ENCODE results near the gene PRKCB. TPM values are rescaled to one million over a fixed set of nuclear protein-coding genes. Genes with fewer than 3 reads are reported as not detected.

PRKCB gene
- total and polyA plus RNA-seq, 4 donors: 1.6 to 9.4 (median 4.0) TPM

GRCh38 chr16:24088767-24089166, 253.0 kb downstream of the PRKCB start:
- WGBS: 62% methylated on average over 2 of the region's 2 CpGs
- TF ChIP-seq HNF4G (IDR thresholded peaks at IDR 0.05): no peak
- TF ChIP-seq NR2F2 (IDR thresholded peaks at IDR 0.05): no peak
- no peak for TF ChIP-seq GABPA (IDR thresholded peaks at IDR 0.05 in 1 of 2, conservative IDR thresholded peaks at IDR 0.05 in 1 of 2)
- no peak for TF ChIP-seq RXRA (IDR thresholded peaks at IDR 0.05)
- TF ChIP-seq HNF4A (conservative IDR thresholded peaks at IDR 0.05): no peak
- Histone ChIP-seq H3K9me3 (ENCODE audit: control insufficient read depth in 4 of 4, low read length in 3 of 4) (peaks cover 0 to 9% (median 3%) of the 10 kb centered on the region in 4 donors), H3K27ac (ENCODE audit: low read depth in 1 of 2, low read length in 2 of 2) (no peak overlapping the region), H3K36me3 (ENCODE audit: control insufficient read depth in 4 of 4, insufficient read depth in 3 of 4, low read depth in 1 of 4, low read length in 3 of 4) (peaks cover 0 to 2% (median 0%) of the 10 kb centered on the region in 4 donors), H3K9ac (ENCODE audit: low read depth in 1 of 2, low read length in 2 of 2) (no peak overlapping the region), H3K4me3 (ENCODE audit: low read depth in 1 of 3, low read length in 3 of 3) (no peak overlapping the region), H3K27me3 (ENCODE audit: control insufficient read depth in 4 of 4, insufficient read depth in 4 of 4, low read length in 3 of 4) (peaks cover 0 to 4% (median 0%) of the 10 kb centered on the region in 4 donors), H3K4me1 (ENCODE audit: control insufficient read depth in 4 of 4, insufficient read depth in 4 of 4, low read length in 3 of 4) (no peaks in the 10 kb centered on the region)
- no peak for DNase-seq (ENCODE audit: low spot score)

GRCh38 chr16:24091125-24091524, 255.3 kb downstream of the PRKCB start:
- Histone ChIP-seq H3K9ac (ENCODE audit: low read depth in 1 of 2, low read length in 2 of 2) (no peak overlapping the region), H3K4me1 (ENCODE audit: control insufficient read depth in 4 of 4, insufficient read depth in 4 of 4, low read length in 3 of 4) (no peaks in the 10 kb centered on the region), H3K27ac (ENCODE audit: low read depth in 1 of 2, low read length in 2 of 2) (no peak overlapping the region), H3K36me3 (ENCODE audit: control insufficient read depth in 4 of 4, insufficient read depth in 3 of 4, low read depth in 1 of 4, low read length in 3 of 4) (peaks cover 0 to 2% (median 0%) of the 10 kb centered on the region in 4 donors), H3K9me3 (ENCODE audit: control insufficient read depth in 4 of 4, low read length in 3 of 4) (peaks cover 0 to 9% (median 3%) of the 10 kb centered on the region in 4 donors), H3K4me3 (ENCODE audit: low read depth in 1 of 3, low read length in 3 of 3) (no peak overlapping the region), H3K27me3 (ENCODE audit: control insufficient read depth in 4 of 4, insufficient read depth in 4 of 4, low read length in 3 of 4) (peaks cover 0 to 2% (median 0%) of the 10 kb centered on the region in 4 donors)
- WGBS: 49% methylated on average over 1 of the region's 1 CpG
- no peak for DNase-seq (ENCODE audit: low spot score)
- no peak for TF ChIP-seq CTCF (IDR thresholded peaks at IDR 0.05; ENCODE audit: low read depth, low read length, missing input control)
- TF ChIP-seq FOXA2 (IDR thresholded peaks at IDR 0.05): no peak
- no peak for TF ChIP-seq REST (IDR thresholded peaks at IDR 0.05)
- no peak for TF ChIP-seq MAX (IDR thresholded peaks at IDR 0.05)
- no peak for TF ChIP-seq JUND (IDR thresholded peaks at IDR 0.05)
- no peak for TF ChIP-seq NR2F2 (IDR thresholded peaks at IDR 0.05)
- no peak for TF ChIP-seq RXRA (IDR thresholded peaks at IDR 0.05)
- TF ChIP-seq FOXA1 (IDR thresholded peaks at IDR 0.05): no peak
- TF ChIP-seq ZBTB33 (IDR thresholded peaks at IDR 0.05): no peak
- no peak for TF ChIP-seq HNF4A (conservative IDR thresholded peaks at IDR 0.05)
- TF ChIP-seq SP1 (IDR thresholded peaks at IDR 0.05): no peak
